Adrenal gland (tissue), 5 donors: ENCODE measurements around the gene HCAR3.
"Not testable (repeated sequence)": the region's sequence is repeated elsewhere in the genome, so short reads cannot be mapped to it uniquely, and the experiment has no call there.

Experiments
- CTCF ChIP-seq, 6 experiments: fragments of 450-650 bp in 4 of 6; fragments of 200-600 bp in 2 of 6; sonication (generic) in 1 of 6; IDR thresholded peaks; 1 replicate in 5 of 6; 2 replicates in 1 of 6; pipeline versions ENCODE4 v1.5.1 to v1.8.0; 2016 to 2021; ENCODE audit warnings: antibody characterized with exemption in 6 of 6, mild to moderate bottlenecking in 2 of 6, moderate library complexity in 1 of 6
- POLR2A ChIP-seq, 2 donors: fragments of 450-650 bp; IDR thresholded peaks; one replicate each; pipeline ENCODE4 v1.6.1; 2017; ENCODE audit warnings: antibody characterized with exemption in 2 of 2, mild to moderate bottlenecking in 2 of 2, moderate library complexity in 1 of 2
- donor health status: DM: no; HTN: no; CAD: no.

DNA sequence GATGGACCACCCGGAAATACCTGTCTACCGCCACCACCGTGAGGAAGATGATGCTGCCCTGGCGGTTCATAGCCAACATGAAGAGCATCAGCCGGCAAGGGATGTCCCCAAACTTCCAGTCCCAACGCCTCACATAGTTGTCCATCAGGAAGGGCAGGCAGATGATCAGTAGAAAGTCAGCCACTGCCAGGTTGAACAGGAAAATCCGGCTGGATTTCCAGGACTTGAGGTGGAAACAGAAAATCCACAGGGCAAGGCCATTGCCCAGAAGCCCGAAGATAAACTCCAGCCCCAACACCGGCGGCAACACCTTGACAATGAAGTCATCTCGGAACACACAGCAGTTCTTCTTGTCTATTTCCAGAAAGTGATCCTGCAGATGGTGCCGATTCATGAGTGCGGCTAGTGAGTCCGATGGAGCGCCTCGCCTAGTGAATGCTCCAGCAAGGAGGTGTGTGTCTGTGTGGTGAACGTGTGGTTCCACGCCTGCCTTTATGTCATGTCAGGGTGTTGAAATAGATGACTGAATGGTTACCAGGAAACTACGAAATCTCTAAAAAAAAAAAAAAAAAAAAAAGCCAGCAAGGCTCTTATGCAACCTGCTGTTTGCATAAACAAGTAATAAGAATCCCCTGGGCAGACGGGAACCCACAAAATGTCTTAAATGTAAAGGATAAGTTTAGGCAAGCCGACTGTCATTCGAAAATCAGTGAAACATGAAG lies 13.6 kb downstream of the HCAR3 start, which contains the start of gene HCAR2:
- TF ChIP-seq POLR2A, CTCF (IDR thresholded peaks at IDR 0.05): not testable (repeated sequence)
